Lower lobe of right lung (tissue), 2 donors: ENCODE results near the gene SSC5D. TPM values are rescaled to one million over a fixed set of nuclear protein-coding genes. Genes with fewer than 3 reads are reported as not detected.

Source experiments
- ATAC-seq, 2 donors: fragments of 200-7000 bp; cut with Tn5 transposase; one replicate each; pipeline ENCODE4 v1.9.1; 2020 to 2022; ENCODE audit warnings: mild to moderate bottlenecking in 2 of 2, moderate library complexity in 2 of 2
- DNase-seq: peaks from one replicate; pipeline ENCODE4 v3.0.0-alpha.2; 2020
- H3K27ac ChIP-seq: fragments of 200-600 bp; one replicate; pipeline ENCODE4 v1.8.0; 2022
- H3K27me3 ChIP-seq: fragments of 200-600 bp; one replicate; pipeline ENCODE4 v1.8.0; 2022; ENCODE audit warnings: low read depth
- H3K36me3 ChIP-seq: fragments of 200-600 bp; one replicate; pipeline ENCODE4 v1.8.0; 2022; ENCODE audit warnings: mild to moderate bottlenecking
- H3K4me1 ChIP-seq: fragments of 200-600 bp; one replicate; pipeline ENCODE4 v1.8.0; 2022
- H3K4me3 ChIP-seq: fragments of 200-600 bp; one replicate; pipeline ENCODE4 v1.8.0; 2022; ENCODE audit warnings: mild to moderate bottlenecking
- H3K9me3 ChIP-seq: fragments of 200-600 bp; one replicate; pipeline ENCODE4 v1.8.0; 2022
- CTCF ChIP-seq: fragments of 200-600 bp; IDR thresholded peaks from one replicate; pipeline ENCODE4 v1.8.0; 2022; ENCODE audit warnings: antibody characterized with exemption, mild to moderate bottlenecking
- intact Hi-C: fragments of 100-400 bp; cut with DNase I; formaldehyde crosslinking; loops from one replicate; pipeline ENCODE4 v1.11.0; 2022
- total RNA-seq: library from RNA; stranded (reverse); fragmentation: NEBNext Ultra II Directional; extraction: Animal tissue kit (Norgen Biotek cat#: 25700); gene quantifications from one replicate; pipeline ENCODE4 v1.2.1, GENCODE V29; 2021
- donor health status: DM: no; HTN: yes; CAD: no; lungs with severe emphysema.

Gene SSC5D
- total RNA-seq, 1 donor from 2014 or later, result 4.7 TPM

- H3K36me3 ChIP-seq, result no peaks in the 10 kb centered on the region
- no peaks in the 10 kb centered on the region for H3K9me3 ChIP-seq
- DNase-seq (no peak), ATAC-seq (no peak)
- TF ChIP-seq CTCF, result peak; percentile 32
- H3K27ac ChIP-seq, result peak overlapping the region; percentile 63
- intact Hi-C loops, result no loop called here
- peaks cover 8% of the 10 kb centered on the region for H3K4me1 ChIP-seq
- H3K27me3 ChIP-seq, result no peaks in the 10 kb centered on the region
- peak overlapping the region; percentile 50 for H3K4me3 ChIP-seq
Measured at GRCh38 chr19:55504252-55504603, 16.0 kb downstream of the SSC5D start.

GRCh38 chr19:55504981-55505380 lies 16.7 kb downstream of the SSC5D start:
- Histone ChIP-seq H3K27ac (no peak overlapping the region), H3K4me3 (no peak overlapping the region), H3K27me3 (no peaks in the 10 kb centered on the region), H3K36me3 (no peaks in the 10 kb centered on the region), H3K4me1 (peaks cover 8% of the 10 kb centered on the region), H3K9me3 (no peaks in the 10 kb centered on the region)
- DNase-seq (no peak), ATAC-seq (no peak)
- intact Hi-C loops, result no loop called here
- TF ChIP-seq CTCF, result no peak

- Histone ChIP-seq H3K36me3 (no peaks in the 10 kb centered on the region), H3K9me3 (no peaks in the 10 kb centered on the region), H3K4me3 (no peak overlapping the region), H3K4me1 (peaks cover 8% of the 10 kb centered on the region), H3K27me3 (no peaks in the 10 kb centered on the region), H3K27ac (no peak overlapping the region)
- ATAC-seq (no peak), DNase-seq (peak; percentile 25)
- TF ChIP-seq CTCF, result no peak
- intact Hi-C loops, result no loop called here
Measured at GRCh38 chr19:55508120-55508519, 19.9 kb downstream of the SSC5D start.

GRCh38 chr19:55516878-55517620 lies 28.8 kb downstream of the SSC5D start:
- peak; percentile 99 for ATAC-seq
- peak overlapping the region; percentile 58 for H3K4me3 ChIP-seq
- H3K4me1 ChIP-seq, result peaks cover 4% of the 10 kb centered on the region
- intact Hi-C loops, result no loop called here
- peak; percentile 78 for TF ChIP-seq CTCF
- H3K27me3 ChIP-seq, result no peaks in the 10 kb centered on the region
- H3K36me3 ChIP-seq, result no peaks in the 10 kb centered on the region
- DNase-seq, result peak; percentile 93
- H3K9me3 ChIP-seq, result no peaks in the 10 kb centered on the region
- peak overlapping the region; percentile 89 for H3K27ac ChIP-seq

- H3K27ac ChIP-seq, result no peak overlapping the region
- no peaks in the 10 kb centered on the region for H3K36me3 ChIP-seq
- no peaks in the 10 kb centered on the region for H3K9me3 ChIP-seq
- no peak for ATAC-seq
- H3K4me3 ChIP-seq, result no peak overlapping the region
- H3K27me3 ChIP-seq, result no peaks in the 10 kb centered on the region
- no peak for DNase-seq
- peaks cover 4% of the 10 kb centered on the region for H3K4me1 ChIP-seq
- intact Hi-C loops, result no loop called here
- TF ChIP-seq CTCF, result no peak
Measured at GRCh38 chr19:55519451-55520311, 31.4 kb downstream of the SSC5D start.
